ENCODE data around the gene MAGI1.

MAGI1 gene

GRCh38 chr3:65712140-65712539 is 326.6 kb downstream of the MAGI1 start:
- DNase-seq (ENCODE audit: low spot score): no peak

- DNase-seq (ENCODE audit: low spot score): peak; percentile 12
Observed at GRCh38 chr3:65706776-65707568, 331.7 kb downstream of the MAGI1 start.

- DNase-seq (ENCODE audit: low spot score): no peak
Observed at GRCh38 chr3:65706301-65706700, 332.4 kb downstream of the MAGI1 start.

GRCh38 chr3:65703820-65704219 is 334.9 kb downstream of the MAGI1 start:
- DNase-seq (ENCODE audit: low spot score): no peak

GRCh38 chr3:65703026-65703425 is 335.7 kb downstream of the MAGI1 start:
- DNase-seq (ENCODE audit: low spot score): no peak

GRCh38 chr3:65702202-65702601 is 336.5 kb downstream of the MAGI1 start:
- no peak for DNase-seq (ENCODE audit: low spot score)

GRCh38 chr3:65701516-65701915 is 337.2 kb downstream of the MAGI1 start:
- DNase-seq (ENCODE audit: low spot score): no peak

GRCh38 chr3:65689436-65689835 is 349.3 kb downstream of the MAGI1 start:
- no peak for DNase-seq (ENCODE audit: low spot score)

- DNase-seq (ENCODE audit: low spot score): no peak
Observed at GRCh38 chr3:65687741-65688140, 351.0 kb downstream of the MAGI1 start.

GRCh38 chr3:65685621-65686235 is 353.0 kb downstream of the MAGI1 start:
- DNase-seq (ENCODE audit: low spot score): no peak

GRCh38 chr3:65678516-65678915 is 360.2 kb downstream of the MAGI1 start:
- DNase-seq (ENCODE audit: low spot score): no peak

GRCh38 chr3:65677486-65678010 is 361.2 kb downstream of the MAGI1 start:
- DNase-seq (ENCODE audit: low spot score): no peak

- DNase-seq (ENCODE audit: low spot score): no peak
Observed at GRCh38 chr3:65676580-65676979, 362.1 kb downstream of the MAGI1 start.

- no peak for DNase-seq (ENCODE audit: low spot score)
Observed at GRCh38 chr3:65675011-65675410, 363.7 kb downstream of the MAGI1 start.

GRCh38 chr3:65674226-65674625 is 364.5 kb downstream of the MAGI1 start:
- DNase-seq (ENCODE audit: low spot score): no peak

GRCh38 chr3:65672871-65673815 is 365.6 kb downstream of the MAGI1 start:
- DNase-seq (ENCODE audit: low spot score): peak; percentile 39

GRCh38 chr3:65672061-65672460 is 366.7 kb downstream of the MAGI1 start:
- DNase-seq (ENCODE audit: low spot score): no peak

- no peak for DNase-seq (ENCODE audit: low spot score)
Observed at GRCh38 chr3:65671004-65671403, 367.7 kb downstream of the MAGI1 start.

- DNase-seq (ENCODE audit: low spot score): no peak
Observed at GRCh38 chr3:65669163-65669875, 369.4 kb downstream of the MAGI1 start.

GRCh38 chr3:65667963-65668362 is 370.8 kb downstream of the MAGI1 start:
- no peak for DNase-seq (ENCODE audit: low spot score)

- no peak for DNase-seq (ENCODE audit: low spot score)
Observed at GRCh38 chr3:65666448-65667091, 372.1 kb downstream of the MAGI1 start.
